Gastroesophageal sphincter (tissue), 4 donors: ENCODE measurements around the gene SDC3. TPM values are rescaled to one million over a fixed set of nuclear protein-coding genes. Genes with fewer than 3 reads are reported as not detected.

Experiments
- ATAC-seq: fragments of 150-250 bp; one replicate; pipeline ENCODE4 v1.9.1; 2016; ENCODE audit warnings: mild to moderate bottlenecking, moderate library complexity
- H3K27ac ChIP-seq, 4 donors: fragments of 200-600 bp; sonication (generic) in 3 of 4; 1 replicate in 3 of 4; 2 replicates in 1 of 4; pipeline ENCODE4 v1.5.1; 2016 to 2019
- H3K27me3 ChIP-seq: fragments of 200-600 bp; sonication (generic); one replicate; pipeline ENCODE4 v1.5.1; 2019
- H3K36me3 ChIP-seq, 2 donors: fragments of 200-600 bp; sonication (generic); one replicate each; pipeline ENCODE4 v1.5.1; 2019; ENCODE audit warnings: control low read depth in 1 of 2
- H3K4me1 ChIP-seq, 3 donors: fragments of 200-600 bp; sonication (generic); 1 replicate in 2 of 3; 2 replicates in 1 of 3; pipeline ENCODE4 v1.5.1; 2016 to 2019; ENCODE audit warnings: control low read depth in 2 of 3
- H3K4me3 ChIP-seq, 2 donors: fragments of 200-600 bp; sonication (generic); one replicate each; pipeline ENCODE4 v1.5.1; 2019; ENCODE audit warnings: mild to moderate bottlenecking in 1 of 2, moderate library complexity in 1 of 2
- H3K9me3 ChIP-seq, 3 donors: fragments of 200-600 bp; sonication (generic); one replicate each; pipeline ENCODE4 v1.5.1; 2017 to 2019; ENCODE audit warnings: control low read depth in 2 of 3
- CTCF ChIP-seq, 4 experiments: fragments of 200-600 bp in 2 of 4; fragments of 450-650 bp in 2 of 4; sonication (generic) in 1 of 4; IDR thresholded peaks; one replicate each; pipeline ENCODE4 v1.5.1; 2017 to 2019; ENCODE audit warnings: antibody characterized with exemption in 4 of 4, mild to moderate bottlenecking in 2 of 4, moderate library complexity in 2 of 4
- EP300 ChIP-seq: sonication (generic); formaldehyde crosslinking; IDR thresholded peaks from one replicate; pipeline ENCODE4 v1.6.1; 2017; ENCODE audit warnings: antibody characterized with exemption, mild to moderate bottlenecking
- POLR2A ChIP-seq, 2 donors: fragments of 450-650 bp; IDR thresholded peaks; one replicate each; pipeline ENCODE4 v1.6.1; 2017; ENCODE audit warnings: antibody characterized with exemption in 2 of 2, mild to moderate bottlenecking in 2 of 2, moderate library complexity in 1 of 2
- POLR2AphosphoS5 ChIP-seq: sonication (generic); formaldehyde crosslinking; IDR thresholded peaks from one replicate; pipeline ENCODE4 v1.6.1; 2017; ENCODE audit warnings: antibody characterized with exemption
- WGBS, 2 donors: methylation state at CpG; one replicate each; pipeline ENCODE4 v1.1.5; 2018; ENCODE audit warnings: low coverage in 1 of 2; 5-methylcytosine and 5-hydroxymethylcytosine counted together
- total RNA-seq, 4 donors: library from RNA; depleted of rRNA; stranded (reverse); fragments of >200 nt; gene quantifications; one replicate each; pipeline ENCODE4 v1.1.0, GENCODE V29; 2016

The SDC3 gene
- total RNA-seq, 4 donors from 2014 or later, result 45.1 to 112 (median 52.6) TPM

- Histone ChIP-seq H3K4me3 (no peak overlapping the region), H3K4me1 (no peaks in the 10 kb centered on the region), H3K27me3 (no peaks in the 10 kb centered on the region), H3K27ac (no peak overlapping the region), H3K9me3 (no peaks in the 10 kb centered on the region), H3K36me3 (no peaks in the 10 kb centered on the region)
- TF ChIP-seq POLR2A (IDR thresholded peaks at IDR 0.05) (no peak), POLR2AphosphoS5 (no peak), EP300 (no peak), CTCF (IDR thresholded peaks at IDR 0.05) (no peak)
- 71 to 73% methylated on average over 4 to 5 of the region's 6 CpGs for WGBS, 2 donors
- ATAC-seq, result no peak
Observed at GRCh38 chr1:30830537-30830936, 78.0 kb downstream of the SDC3 start.

GRCh38 chr1:30829889-30830288 lies 78.7 kb downstream of the SDC3 start:
- Histone ChIP-seq H3K4me1 (peaks cover 0 to 5% (median under 1%) of the 10 kb centered on the region in 3 donors), H3K27ac (no peak overlapping the region), H3K27me3 (no peaks in the 10 kb centered on the region), H3K9me3 (no peaks in the 10 kb centered on the region), H3K36me3 (no peaks in the 10 kb centered on the region), H3K4me3 (no peak overlapping the region)
- TF ChIP-seq EP300 (no peak), POLR2A (IDR thresholded peaks at IDR 0.05) (no peak)
- ATAC-seq, result no peak
- WGBS, 2 donors, result 60 to 72% methylated on average over 1 to 2 of the region's 2 CpGs

- Histone ChIP-seq H3K4me3 (peak overlapping the region in 1 of 2 donors; percentile 46), H3K9me3 (no peaks in the 10 kb centered on the region), H3K36me3 (no peaks in the 10 kb centered on the region), H3K27me3 (no peaks in the 10 kb centered on the region), H3K4me1 (peaks cover 4 to 50% (median 14%) of the 10 kb centered on the region in 3 donors), H3K27ac (peak overlapping the region in 3 of 4 donors; percentile 85 to 94 (median 92))
- no peak for ATAC-seq
- 17 to 18% methylated on average over 7 to 8 of the region's 12 CpGs for WGBS, 2 donors
- no peak for TF ChIP-seq POLR2AphosphoS5
- TF ChIP-seq POLR2A (IDR thresholded peaks at IDR 0.05), result no peak
- no peak for TF ChIP-seq EP300
- TF ChIP-seq CTCF (IDR thresholded peaks at IDR 0.05), result no peak
Observed at GRCh38 chr1:30824736-30825429, 83.7 kb downstream of the SDC3 start.

GRCh38 chr1:30823969-30824735 lies 84.4 kb downstream of the SDC3 start:
- WGBS, 2 donors, result 0 to 1% methylated on average over 6 to 15 of the region's 44 CpGs
- no peak for TF ChIP-seq EP300
- peak; percentile 90 for TF ChIP-seq POLR2AphosphoS5
- no peak for TF ChIP-seq CTCF (IDR thresholded peaks at IDR 0.05)
- peak; percentile 78 to 86 for TF ChIP-seq POLR2A (IDR thresholded peaks at IDR 0.05)
- peaks cover 4 to 58% (median 14%) of the 10 kb centered on the region in 3 donors for H3K4me1 ChIP-seq
- no peaks in the 10 kb centered on the region for H3K9me3 ChIP-seq
- peak; percentile 99 for ATAC-seq
- H3K36me3 ChIP-seq, result no peaks in the 10 kb centered on the region
- H3K27me3 ChIP-seq, result no peaks in the 10 kb centered on the region
- H3K27ac ChIP-seq, result peak overlapping the region; percentile 85 to 94 (median 90)
- H3K4me3 ChIP-seq, result peak overlapping the region; percentile 30 to 46

- ATAC-seq, result no peak
Observed at GRCh38 chr1:30823627-30823968, 85.0 kb downstream of the SDC3 start.

More at GRCh38 chr1:30823627-30823968, 85.0 kb downstream of the SDC3 start:
- peaks cover 4 to 63% (median 20%) of the 10 kb centered on the region in 3 donors for H3K4me1 ChIP-seq
- no peak for TF ChIP-seq EP300
- TF ChIP-seq CTCF (IDR thresholded peaks at IDR 0.05), result no peak
- no peak for TF ChIP-seq POLR2A (IDR thresholded peaks at IDR 0.05)
- TF ChIP-seq POLR2AphosphoS5, result no peak
- peak overlapping the region; percentile 85 to 94 (median 90) for H3K27ac ChIP-seq
- no peaks in the 10 kb centered on the region for H3K27me3 ChIP-seq
- WGBS, 2 donors, result 60 to 76% methylated on average over 1 to 2 of the region's 3 CpGs
- no peaks in the 10 kb centered on the region for H3K9me3 ChIP-seq
- no peaks in the 10 kb centered on the region for H3K36me3 ChIP-seq
- peak overlapping the region in 1 of 2 donors; percentile 46 for H3K4me3 ChIP-seq
